NCI-H510A treated with DMSO at 0.1 percent for 48 hours (cell line): Measurements from ENCODE around the gene DCTD.
"Not testable (repeated sequence)": the region's sequence is repeated elsewhere in the genome, so short reads cannot be mapped to it uniquely, and the experiment has no call there.

Source experiments
- DNase-seq: peaks from one replicate; lab custom pipeline; 2025; lab: John Stamatoyannopoulos, UW

The DCTD gene

GRCh38 chr4:182921608-182922007, 4.4 kb upstream of the DCTD start:
- DNase-seq: no peak

DNA sequence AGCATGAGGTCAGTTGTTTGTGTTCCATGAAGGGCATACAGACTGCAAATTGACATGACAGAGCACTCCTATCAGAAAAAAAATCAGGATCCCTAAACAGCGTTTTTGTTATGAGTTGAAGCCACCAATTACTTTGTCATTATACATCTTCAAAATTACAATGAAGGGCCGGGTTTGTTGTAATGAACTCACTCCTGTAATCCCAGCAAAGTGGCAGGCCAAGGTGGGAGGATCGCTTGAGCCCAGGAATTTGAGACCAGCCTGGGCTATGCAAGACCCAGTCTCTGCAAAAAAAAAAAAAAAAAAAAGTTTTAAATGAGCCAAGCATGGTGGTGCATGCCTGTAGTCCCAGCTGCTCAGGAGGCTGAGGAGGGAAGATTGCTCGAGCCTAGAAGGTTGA, 3.5 kb upstream of the DCTD start:
- no peak for DNase-seq

DNA sequence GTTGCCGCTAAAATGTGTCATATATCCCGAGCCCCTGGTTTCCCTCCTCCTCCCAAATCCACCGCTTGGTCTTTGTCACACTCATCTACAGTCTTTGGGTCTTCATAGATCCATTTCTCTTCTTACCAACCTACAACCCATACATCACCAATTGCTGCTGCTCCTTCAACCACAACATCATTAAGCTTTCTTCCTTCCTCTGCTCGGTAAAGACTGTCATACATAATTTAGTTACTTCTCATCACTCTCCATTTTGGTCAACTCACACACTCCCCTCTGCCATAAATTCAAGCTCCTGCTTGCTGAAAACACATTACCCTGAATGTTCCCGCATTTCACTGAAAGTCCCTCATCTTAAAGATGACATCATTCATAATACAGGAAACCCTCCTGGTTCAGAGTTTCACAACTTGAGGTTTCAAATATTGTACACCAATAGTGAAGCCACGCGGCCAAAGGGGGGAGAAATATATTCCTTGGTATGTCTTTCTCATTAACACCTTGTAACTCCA, 1.7 kb upstream of the DCTD start:
- no peak for DNase-seq

GRCh38 chr4:182918044-182918607, 940 bp upstream of the DCTD start:
- DNase-seq: no peak

GRCh38 chr4:182916483-182917181, 554 bp downstream of the DCTD start:
- no peak for DNase-seq

GRCh38 chr4:182914357-182914756, 2.8 kb downstream of the DCTD start:
- DNase-seq: no peak

DNA sequence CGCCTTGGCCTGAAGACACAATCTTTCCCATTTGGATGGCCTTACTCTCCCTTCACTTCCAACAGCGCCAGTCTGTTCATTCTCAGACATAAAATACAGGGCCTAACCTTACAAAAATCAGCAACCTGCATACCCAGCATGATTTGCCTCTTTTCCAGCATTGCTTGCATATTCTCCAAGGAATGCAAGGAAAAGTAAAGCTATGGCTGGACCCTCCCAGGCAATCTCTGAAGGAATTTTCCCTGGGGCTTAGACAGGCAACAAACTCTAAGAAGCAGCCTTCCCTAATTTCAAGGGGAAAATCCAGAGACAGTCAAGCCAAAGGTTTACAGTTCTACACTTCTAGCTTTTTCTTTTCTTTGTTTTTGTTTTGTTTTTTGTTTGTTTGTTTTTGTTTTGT, 3.6 kb downstream of the DCTD start:
- DNase-seq: no peak

DNA sequence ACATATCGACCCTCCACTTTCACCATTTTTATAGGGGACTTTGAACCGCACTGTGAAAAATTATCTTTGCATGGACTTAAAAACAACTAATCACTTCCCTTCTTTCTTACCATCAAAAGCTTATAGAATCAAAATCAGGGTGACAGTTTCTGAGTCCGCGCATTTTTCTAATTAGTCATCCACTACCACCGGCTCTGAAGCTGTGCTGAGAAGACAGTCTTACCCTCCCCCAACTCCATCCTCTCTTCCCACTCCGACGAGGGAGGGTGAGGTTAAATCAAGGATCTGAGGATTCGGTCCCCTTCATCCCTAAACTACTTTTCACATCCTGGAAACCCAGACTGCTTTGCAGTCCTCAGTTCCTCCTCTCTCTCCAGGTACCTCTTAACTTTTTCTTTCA, 4.2 kb downstream of the DCTD start:
- no peak for DNase-seq

DNA sequence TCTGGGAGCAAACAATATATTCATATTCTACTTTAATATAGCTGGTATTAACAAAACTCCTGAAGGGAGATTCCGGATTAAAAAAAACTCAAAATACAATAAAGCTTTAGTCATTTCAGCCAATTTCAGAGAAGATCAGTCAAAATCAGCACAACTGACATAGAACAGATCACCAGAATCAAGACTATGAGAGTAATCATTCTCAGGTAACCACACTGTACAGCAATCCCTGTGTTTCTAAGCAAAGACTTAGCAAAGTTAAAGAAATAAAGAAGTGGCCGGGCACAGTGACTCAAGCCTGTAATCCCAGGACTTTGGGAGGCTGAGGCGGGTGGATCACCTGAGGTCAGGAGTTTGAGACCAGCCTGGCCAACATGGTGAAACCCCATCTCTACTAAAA, 9.1 kb downstream of the DCTD start:
- DNase-seq: no peak

GRCh38 chr4:182907396-182907795, 9.8 kb downstream of the DCTD start:
- no peak for DNase-seq

- DNase-seq: no peak
Measured at GRCh38 chr4:182906786-182907185, 10.4 kb downstream of the DCTD start.

GRCh38 chr4:182905038-182905437, 12.1 kb downstream of the DCTD start:
- DNase-seq: no peak

DNA sequence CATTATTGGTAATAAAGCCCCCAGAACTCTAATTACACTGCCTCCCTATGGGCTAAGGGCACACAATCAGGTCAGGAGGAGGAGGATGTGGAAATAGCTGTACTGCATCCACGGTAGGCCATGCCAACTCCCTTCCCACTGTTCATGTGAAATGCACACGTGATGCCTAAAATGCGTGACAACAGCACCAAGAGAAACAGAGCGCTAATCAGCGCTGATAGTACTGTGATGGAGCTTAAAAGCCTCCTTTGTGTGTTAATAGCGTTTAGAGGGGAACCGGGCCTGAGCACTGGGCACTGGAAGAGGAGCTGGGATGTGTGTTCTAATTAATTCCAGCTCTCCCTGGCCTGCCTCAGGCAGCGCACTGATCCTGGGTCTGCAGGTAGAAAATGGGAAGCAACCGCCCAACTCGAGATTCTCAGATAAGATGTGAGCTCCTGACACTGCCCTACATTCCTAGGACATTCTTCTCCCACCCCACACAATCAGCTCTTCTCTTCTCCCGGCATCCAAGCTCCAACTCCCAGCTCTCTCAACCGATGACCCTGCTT, 12.9 kb downstream of the DCTD start:
- DNase-seq: no peak

- no peak for DNase-seq
Measured at GRCh38 chr4:182903013-182903412, 14.2 kb downstream of the DCTD start.

- DNase-seq: no peak
Measured at GRCh38 chr4:182901337-182901736, 15.8 kb downstream of the DCTD start.

GRCh38 chr4:182900021-182900420, 17.2 kb downstream of the DCTD start:
- not testable (repeated sequence) for DNase-seq

- DNase-seq: peak; percentile 47
Measured at GRCh38 chr4:182898479-182898799, 18.7 kb downstream of the DCTD start.

DNA sequence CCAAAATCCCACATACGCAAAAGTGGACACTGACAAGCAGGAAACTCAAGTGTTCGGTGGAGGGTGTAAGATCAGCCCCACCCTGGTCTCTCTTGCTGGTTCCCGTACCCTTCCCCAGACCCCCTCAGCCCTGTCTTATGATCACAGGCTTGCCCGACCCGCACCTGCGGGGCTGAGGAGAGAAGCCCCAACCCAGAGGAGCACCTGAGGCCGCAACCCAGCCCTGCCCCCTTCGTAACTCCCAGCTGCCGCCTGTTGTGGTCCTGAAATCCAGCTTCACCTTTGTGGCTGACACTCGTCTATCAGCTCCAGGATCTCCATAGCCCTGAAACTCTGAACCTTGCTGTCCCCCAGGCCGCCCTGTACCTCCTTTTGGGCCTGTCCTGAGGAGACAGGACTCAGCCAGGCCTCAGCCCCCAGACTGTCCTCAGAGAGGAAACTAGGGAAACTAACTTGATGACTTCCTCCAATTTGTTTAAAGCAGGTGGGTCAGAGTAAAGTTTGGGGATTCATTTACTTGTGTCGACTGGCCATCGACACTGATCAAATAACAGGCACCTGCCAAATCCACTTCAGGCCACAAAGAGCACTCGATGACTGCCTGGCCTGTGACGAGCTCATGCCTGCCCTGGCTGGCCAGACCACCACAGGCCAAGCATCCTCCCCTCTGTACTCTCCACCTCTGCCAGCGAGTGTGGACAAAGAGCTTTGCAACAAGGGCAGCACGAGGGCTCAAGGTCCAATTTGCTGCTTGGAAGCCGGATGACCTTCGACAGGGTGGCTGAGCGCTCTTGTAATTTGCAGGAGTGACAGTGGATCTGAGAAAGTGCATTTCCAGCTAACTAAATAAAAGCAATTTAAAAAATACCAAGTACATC, 19.3 kb downstream of the DCTD start:
- peak; percentile 76 for DNase-seq

DNA sequence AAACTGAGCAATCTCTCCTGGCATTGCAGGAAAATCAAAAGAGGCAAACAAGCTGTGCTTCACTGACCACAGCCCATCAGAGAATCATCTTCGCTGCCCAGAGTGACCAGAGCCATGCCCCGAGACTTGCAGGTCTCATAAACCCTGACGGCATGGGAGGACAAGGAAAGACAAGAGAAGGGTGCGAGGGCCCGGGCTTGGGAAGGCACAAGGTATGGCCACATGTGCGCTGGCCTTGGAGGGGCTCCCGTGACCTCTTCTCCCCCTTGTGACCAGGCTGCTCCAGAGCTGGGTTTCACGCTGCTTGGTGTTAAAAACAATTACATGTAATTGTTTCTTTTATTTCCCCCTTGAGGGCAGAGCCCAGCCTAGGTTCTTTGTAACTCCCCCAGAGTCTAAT, 20.8 kb downstream of the DCTD start:
- no peak for DNase-seq

DNA sequence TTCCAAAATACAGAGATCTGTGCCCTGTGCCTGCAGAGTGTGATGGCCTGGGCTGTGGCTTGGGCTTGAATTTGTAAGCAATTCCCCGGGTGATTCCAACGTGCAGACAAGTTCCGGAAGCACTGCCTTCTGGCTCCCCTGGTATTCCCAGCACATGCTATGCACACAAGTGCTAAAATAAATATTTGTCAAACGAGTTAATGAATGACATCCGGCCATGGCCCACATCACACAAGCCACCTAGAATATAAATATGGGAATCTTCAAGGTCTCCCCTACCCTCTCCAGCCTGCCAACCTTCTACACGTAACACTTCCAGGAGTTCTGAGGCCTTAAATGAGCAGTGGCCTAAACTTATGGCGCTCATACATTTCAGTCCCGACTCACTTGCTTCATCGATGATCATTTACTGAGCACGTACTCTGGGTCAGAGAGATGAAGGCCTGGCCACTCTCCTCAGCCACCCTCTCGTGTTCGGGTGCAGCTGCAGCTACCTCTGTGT, 21.3 kb downstream of the DCTD start:
- DNase-seq: peak; percentile 23

GRCh38 chr4:182894681-182895275, 22.4 kb downstream of the DCTD start:
- DNase-seq: no peak

- DNase-seq: no peak
Measured at GRCh38 chr4:182893474-182894080, 23.6 kb downstream of the DCTD start.
